GM18873 (cell line): ENCODE measurements around the gene ACADVL.
"Not testable (repeated sequence)": the region's sequence is repeated elsewhere in the genome, so short reads cannot be mapped to it uniquely, and the experiment has no call there.

Experiments used
- ATAC-seq: cut with Tn5 transposase; IDR thresholded peaks from one replicate; pipeline ENCODE4 v1.9.1; 2021; ENCODE audit warnings: mild to moderate bottlenecking, moderate library complexity, moderate number of reproducible peaks; ENCODE audit not compliant: unreplicated experiment, low FRiP score

ACADVL gene

GRCh38 chr17:7233701-7234082 is 14.0 kb downstream of the ACADVL start:
- ATAC-seq: no peak

GRCh38 chr17:7234083-7234951 is 14.6 kb downstream of the ACADVL start, which contains the start of gene DVL2:
DVL2 (minus strand) TSS chr17:7234517; CDS start chr17:7234262, 255 bp downstream.
- ATAC-seq: peak; percentile 45

GRCh38 chr17:7235693-7236665 is 16.2 kb downstream of the ACADVL start:
- ATAC-seq: no peak

GRCh38 chr17:7236808-7237207 is 17.1 kb downstream of the ACADVL start:
- ATAC-seq: no peak

- ATAC-seq: no peak
These were observed 17.6 kb downstream of the ACADVL start for GRCh38 chr17:7237266-7237760.

- no peak for ATAC-seq
These were observed 18.2 kb downstream of the ACADVL start for GRCh38 chr17:7237761-7238419.

GRCh38 chr17:7238420-7239090 is 18.8 kb downstream of the ACADVL start:
- no peak for ATAC-seq

- peak; percentile 38 for ATAC-seq
These were observed 19.6 kb downstream of the ACADVL start, which contains the start of gene PHF23 for GRCh38 chr17:7239091-7240027. PHF23 (minus strand) TSS chr17:7239457; CDS start chr17:7239279, 178 bp downstream.

- ATAC-seq: no peak
These were observed 20.6 kb downstream of the ACADVL start for GRCh38 chr17:7240375-7240774.

GRCh38 chr17:7241090-7241733 is 21.5 kb downstream of the ACADVL start:
- ATAC-seq: no peak

GRCh38 chr17:7241783-7242716 is 22.3 kb downstream of the ACADVL start, which contains the start of gene GABARAP:
GABARAP (minus strand) TSS chr17:7242449; CDS start chr17:7242330, 119 bp downstream.
- peak; percentile 31 for ATAC-seq

- peak; percentile 40 for ATAC-seq
These were observed 23.1 kb downstream of the ACADVL start for GRCh38 chr17:7242717-7243452.

- no peak for ATAC-seq
These were observed 23.7 kb downstream of the ACADVL start for GRCh38 chr17:7243453-7243729.

GRCh38 chr17:7243838-7244237 is 24.1 kb downstream of the ACADVL start:
- not testable (repeated sequence) for ATAC-seq

- ATAC-seq: no peak
These were observed 27.0 kb downstream of the ACADVL start for GRCh38 chr17:7246779-7247178.

GRCh38 chr17:7248796-7249195 is 29.1 kb downstream of the ACADVL start:
- no peak for ATAC-seq
